ENCODE data around the gene PKP1.

PKP1 gene

DNA sequence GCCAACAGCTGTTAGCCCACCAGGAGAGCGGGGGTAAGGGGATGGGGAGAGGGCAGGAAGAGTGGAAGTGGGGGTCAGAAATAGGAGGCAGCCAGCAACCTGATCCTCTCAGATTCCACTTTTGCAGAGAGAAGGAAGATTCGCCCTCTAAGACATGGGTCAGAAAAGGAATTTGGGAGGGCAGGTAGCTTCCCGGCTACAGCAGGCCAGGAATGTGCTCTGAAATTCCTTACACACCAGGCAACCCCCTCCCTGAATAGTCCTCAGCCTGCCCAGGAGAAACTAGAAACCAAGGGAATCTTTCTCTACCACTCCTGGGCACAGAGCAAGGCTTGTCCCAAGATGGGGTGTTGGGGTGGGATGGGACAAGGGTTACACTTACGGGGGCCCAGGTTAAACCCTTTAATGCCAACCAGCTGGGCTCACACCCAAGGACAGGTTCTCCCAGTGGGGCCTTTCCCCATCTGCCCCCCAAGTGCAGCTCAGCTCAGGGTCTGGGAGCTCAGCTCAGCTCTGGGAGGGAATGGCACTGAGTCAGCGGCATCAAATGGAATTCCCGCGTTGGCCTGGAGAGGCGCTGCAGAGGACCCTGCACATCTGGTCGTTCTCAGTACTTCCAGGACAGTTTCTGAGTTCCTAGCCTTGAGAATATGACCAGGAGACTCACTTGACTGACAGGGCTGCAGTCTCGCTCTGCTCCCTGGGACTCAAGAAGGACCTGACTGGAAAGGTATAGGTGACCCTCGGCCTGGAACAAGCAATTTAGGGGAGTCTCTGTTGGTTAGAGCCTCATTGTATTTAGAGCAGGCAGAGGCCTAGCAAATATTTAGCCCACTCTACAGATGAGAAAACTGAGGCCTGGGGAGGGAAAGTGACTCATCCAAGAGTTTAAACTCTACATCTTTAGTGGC lies 93.4 kb downstream of the PKP1 start:
- DNase-seq = no peak

DNA sequence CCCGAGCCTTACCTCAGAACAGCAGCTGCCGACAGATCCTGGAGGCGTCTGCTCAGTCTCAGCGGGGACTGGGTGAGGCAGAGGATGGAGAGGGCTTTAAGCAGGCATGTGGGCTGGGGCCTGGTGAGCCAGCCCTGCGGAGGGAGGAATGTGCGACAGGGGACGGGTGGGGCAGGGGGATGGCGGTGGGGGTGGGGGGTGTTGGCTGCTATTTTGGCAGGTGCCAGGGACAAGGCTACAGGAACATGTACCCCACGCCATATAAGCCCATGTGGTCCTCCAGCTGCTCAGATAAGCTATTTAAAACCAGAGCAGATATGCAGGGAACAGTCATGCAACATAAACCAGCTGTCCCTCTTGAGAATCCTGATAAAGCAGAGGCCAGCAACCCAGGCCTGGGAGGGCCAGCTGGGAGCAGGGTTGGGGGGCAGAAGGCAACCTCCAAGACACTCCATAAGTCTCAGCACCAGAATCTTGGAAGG lies 94.3 kb downstream of the PKP1 start, which contains the start of gene TNNT2:
TNNT2 (minus strand) TSS at position 70 of the 482 bp plus-strand sequence. CDS start 4,426 bp downstream, outside the sequence.
- DNase-seq = no peak

DNA sequence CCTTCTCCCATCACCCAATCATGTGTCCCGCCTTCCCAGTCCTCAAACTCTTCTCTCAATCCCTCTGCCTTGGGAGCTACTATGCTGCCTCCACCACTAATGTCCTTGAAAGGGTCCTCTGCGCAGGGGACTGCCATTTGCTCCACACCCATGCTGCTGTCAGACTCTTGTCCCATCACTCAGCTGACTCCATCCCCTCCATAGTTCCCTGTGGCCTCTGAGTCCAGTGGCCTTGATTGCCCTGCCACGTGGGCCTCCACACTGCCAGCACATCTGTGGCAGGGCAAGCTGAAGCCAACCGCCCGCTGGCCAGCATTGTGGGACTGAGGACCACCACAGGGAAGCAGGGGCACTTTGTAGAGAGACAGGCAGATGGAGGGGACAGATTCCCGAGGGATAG lies 95.5 kb downstream of the PKP1 start:
- no peak for DNase-seq

DNA sequence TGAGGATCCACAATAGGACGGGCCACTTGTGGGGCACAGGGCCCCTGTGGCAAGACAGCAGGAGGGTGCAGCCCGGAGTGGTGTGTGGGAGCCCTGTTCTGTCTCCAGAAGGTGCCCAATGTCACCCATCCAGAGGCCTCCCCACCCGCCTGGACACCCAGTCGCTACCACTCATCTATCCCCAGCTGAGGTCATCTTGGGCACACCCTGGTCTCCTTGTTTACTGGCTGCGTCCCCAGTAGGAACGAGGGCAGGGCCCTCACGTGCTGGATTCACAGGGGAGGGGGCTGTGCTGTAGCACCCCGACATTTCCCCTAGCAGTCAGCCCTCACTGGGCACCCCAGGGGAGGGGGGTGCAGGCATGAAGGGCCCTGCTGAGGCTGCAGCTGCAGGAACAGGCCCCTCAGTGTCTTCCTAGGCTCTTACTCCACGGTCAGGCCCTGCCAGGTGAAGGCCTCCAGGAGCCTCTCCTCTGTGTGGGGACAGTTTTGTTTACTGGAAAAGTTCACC lies 96.5 kb downstream of the PKP1 start:
- DNase-seq = no peak

DNA sequence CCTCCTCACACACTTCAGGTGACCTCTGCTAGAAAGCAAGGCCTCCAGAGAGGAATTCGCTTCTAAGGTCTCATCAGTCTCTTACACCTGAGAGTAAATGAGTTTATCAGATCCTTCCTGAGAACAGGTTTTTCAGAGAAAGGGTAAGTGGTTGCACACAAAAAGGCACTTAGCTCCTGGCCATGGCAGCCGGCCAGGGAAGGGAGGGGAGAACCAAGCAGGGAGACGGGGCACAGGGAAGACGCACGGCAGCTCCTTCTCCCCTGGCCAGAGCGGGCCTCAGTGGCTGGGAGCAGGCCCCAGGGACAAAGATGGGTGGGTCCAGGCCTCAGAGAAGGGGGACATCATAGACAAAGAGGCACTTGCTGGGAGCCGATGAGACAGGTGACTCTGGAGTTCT lies 97.8 kb downstream of the PKP1 start:
- no peak for DNase-seq

Measured in stimulated activated naive CD4-positive, alpha-beta T cell treated with Interleukin-2 at 50 U/mL for 16 hours (primary cell).